Spinal cord (tissue), 10 donors: ENCODE results near the gene DYNC1H1. TPM values are rescaled to one million over a fixed set of nuclear protein-coding genes. Genes with fewer than 3 reads are reported as not detected.

Source experiments
- DNase-seq, 6 donors: peaks; one replicate each; pipeline versions ENCODE4 v3.0.0 to v3.0.0-alpha.2; 2013 to 2015; ENCODE audit warnings: low spot score in 6 of 6, low read depth in 4 of 6
- H3K27ac ChIP-seq: one replicate; pipeline ENCODE4 v1.5.1; 2013; ENCODE audit warnings: low read depth, low read length, control low read depth
- H3K27me3 ChIP-seq: one replicate; pipeline ENCODE4 v1.6.1; 2013; ENCODE audit warnings: low read length; ENCODE audit not compliant: control insufficient read depth, insufficient read depth
- H3K36me3 ChIP-seq: one replicate; pipeline ENCODE4 v1.6.1; 2013; ENCODE audit warnings: low read length; ENCODE audit not compliant: control insufficient read depth, insufficient read depth
- H3K4me1 ChIP-seq: one replicate; pipeline ENCODE4 v1.6.1; 2013; ENCODE audit warnings: low read length; ENCODE audit not compliant: control insufficient read depth, insufficient read depth
- H3K4me3 ChIP-seq: one replicate; pipeline ENCODE4 v1.5.1; 2013; ENCODE audit warnings: low read depth, low read length, control low read depth
- H3K9me3 ChIP-seq: one replicate; pipeline ENCODE4 v1.6.1; 2013; ENCODE audit warnings: low read length; ENCODE audit not compliant: control insufficient read depth, insufficient read depth
- WGBS: methylation state at CpG from one replicate; pipeline ENCODE4 v1.1.5; 2013; ENCODE audit warnings: missing lambda C conversion rate; ENCODE audit not compliant: insufficient coverage; 5-methylcytosine and 5-hydroxymethylcytosine counted together
- polyA plus RNA-seq, 2 donors: library from polyadenylated mRNA; unstranded; fragments of 120-200 nt; gene quantifications; one replicate each; pipeline ENCODE4 v1.2.1, GENCODE V29; 2013; ENCODE audit not compliant: insufficient read length in 2 of 2
- total RNA-seq, 2 donors: library from RNA; depleted of rRNA in 1 of 2; stranded (reverse); fragments of 120-200 nt in 1 of 2; fragments of >200 nt in 1 of 2; gene quantifications; one replicate each; pipeline versions ENCODE4 v1.2.3 to v1.2.4, GENCODE V29; 2013 to 2014
- donor health status: healthy.

The DYNC1H1 gene
- total and polyA plus RNA-seq, 4 donors = 534 to 818 (median 636) TPM

- peak in 3 of 6 donors; percentile 11 to 73 (median 65) for DNase-seq
- H3K9me3 ChIP-seq = no peaks in the 10 kb centered on the region
- H3K27ac ChIP-seq = peak overlapping the region; percentile 99
- 16% methylated on average over 33 of the region's 39 CpGs for WGBS
- peaks cover 17% of the 10 kb centered on the region for H3K36me3 ChIP-seq
- peaks cover 25% of the 10 kb centered on the region for H3K4me1 ChIP-seq
- no peaks in the 10 kb centered on the region for H3K27me3 ChIP-seq
- peak overlapping the region; percentile 59 for H3K4me3 ChIP-seq
Observed at GRCh38 chr14:102088012-102088792, 123.8 kb downstream of the DYNC1H1 start.

GRCh38 chr14:102089621-102090343 lies 125.4 kb downstream of the DYNC1H1 start:
- Histone ChIP-seq H3K4me1 (peaks cover 21% of the 10 kb centered on the region), H3K36me3 (peaks cover 9% of the 10 kb centered on the region), H3K4me3 (no peak overlapping the region), H3K27ac (no peak overlapping the region), H3K27me3 (no peaks in the 10 kb centered on the region), H3K9me3 (no peaks in the 10 kb centered on the region)
- WGBS = 91% methylated on average over 11 of the region's 11 CpGs
- no peak for DNase-seq

GRCh38 chr14:102090713-102091112 lies 126.3 kb downstream of the DYNC1H1 start:
- no peak for DNase-seq
- H3K4me3 ChIP-seq = no peak overlapping the region
- peaks cover 24% of the 10 kb centered on the region for H3K4me1 ChIP-seq
- H3K36me3 ChIP-seq = peaks cover under 1% of the 10 kb centered on the region
- H3K9me3 ChIP-seq = no peaks in the 10 kb centered on the region
- WGBS = 100% methylated on average over 3 of the region's 3 CpGs
- no peak overlapping the region for H3K27ac ChIP-seq
- H3K27me3 ChIP-seq = no peaks in the 10 kb centered on the region

DNA sequence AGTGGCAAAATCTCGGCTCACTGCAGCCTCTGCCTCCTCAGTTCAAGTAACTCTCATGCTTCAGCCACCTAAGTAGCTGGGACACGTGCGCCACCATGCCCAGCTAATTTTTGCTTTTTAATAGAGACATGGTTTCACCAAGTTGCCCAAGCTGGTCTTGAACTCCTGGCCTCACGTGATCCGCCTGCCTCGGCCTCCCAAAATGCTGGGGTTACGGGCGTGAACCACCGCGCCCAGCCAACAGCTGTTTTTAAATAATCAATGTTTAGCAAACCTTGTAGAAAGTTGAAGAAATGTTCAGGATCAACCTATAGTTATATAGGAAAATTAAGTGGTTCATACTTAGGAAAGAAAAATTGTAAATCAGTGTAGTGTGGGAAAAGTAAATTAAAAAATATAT lies 128.4 kb downstream of the DYNC1H1 start:
- H3K4me3 ChIP-seq = no peak overlapping the region
- DNase-seq = no peak
- no peaks in the 10 kb centered on the region for H3K9me3 ChIP-seq
- 83% methylated on average over 6 of the region's 10 CpGs for WGBS
- H3K27ac ChIP-seq = no peak overlapping the region
- H3K36me3 ChIP-seq = no peaks in the 10 kb centered on the region
- H3K27me3 ChIP-seq = no peaks in the 10 kb centered on the region
- peaks cover 39% of the 10 kb centered on the region for H3K4me1 ChIP-seq

GRCh38 chr14:102094101-102094500 lies 129.7 kb downstream of the DYNC1H1 start:
- Histone ChIP-seq H3K27me3 (no peaks in the 10 kb centered on the region), H3K4me1 (peaks cover 26% of the 10 kb centered on the region), H3K9me3 (no peaks in the 10 kb centered on the region), H3K27ac (no peak overlapping the region), H3K4me3 (no peak overlapping the region), H3K36me3 (no peaks in the 10 kb centered on the region)
- no peak for DNase-seq
- 32% methylated on average over 6 of the region's 7 CpGs for WGBS

DNA sequence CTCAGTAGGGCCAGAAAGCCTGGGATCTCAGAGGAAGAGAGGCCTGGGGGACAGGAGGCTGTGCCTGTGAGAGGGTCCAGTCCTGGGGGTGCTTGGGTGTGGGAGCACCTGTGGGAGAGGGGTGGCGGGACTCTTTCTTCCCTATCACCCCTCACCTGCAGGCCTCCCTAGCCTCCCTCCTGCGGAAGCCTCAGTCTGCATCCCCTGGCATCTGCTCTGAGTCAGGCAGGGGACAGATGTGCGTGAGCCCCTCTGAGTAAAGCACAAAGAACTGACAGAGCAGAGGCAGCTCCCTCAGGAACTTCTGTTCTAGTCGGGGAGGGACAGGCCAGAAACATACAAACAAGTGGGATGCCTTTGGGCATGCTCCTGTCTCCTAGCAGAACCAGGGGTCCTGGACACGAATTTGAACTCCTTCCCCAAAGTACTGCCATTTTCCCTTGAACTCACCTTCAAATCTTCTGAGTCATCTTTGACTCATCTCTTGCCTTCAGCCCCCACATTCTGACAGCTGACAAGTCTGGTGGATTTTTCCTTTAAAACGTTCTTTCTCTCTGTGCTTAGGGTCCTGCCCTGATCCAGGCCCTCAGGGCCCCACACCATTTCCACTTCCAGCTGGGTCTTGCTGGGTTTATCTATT lies 131.0 kb downstream of the DYNC1H1 start:
- H3K27me3 ChIP-seq = no peaks in the 10 kb centered on the region
- H3K4me3 ChIP-seq = no peak overlapping the region
- peaks cover 26% of the 10 kb centered on the region for H3K4me1 ChIP-seq
- no peaks in the 10 kb centered on the region for H3K9me3 ChIP-seq
- no peak for DNase-seq
- no peak overlapping the region for H3K27ac ChIP-seq
- WGBS = 53% methylated on average over 5 of the region's 6 CpGs
- H3K36me3 ChIP-seq = no peaks in the 10 kb centered on the region

DNA sequence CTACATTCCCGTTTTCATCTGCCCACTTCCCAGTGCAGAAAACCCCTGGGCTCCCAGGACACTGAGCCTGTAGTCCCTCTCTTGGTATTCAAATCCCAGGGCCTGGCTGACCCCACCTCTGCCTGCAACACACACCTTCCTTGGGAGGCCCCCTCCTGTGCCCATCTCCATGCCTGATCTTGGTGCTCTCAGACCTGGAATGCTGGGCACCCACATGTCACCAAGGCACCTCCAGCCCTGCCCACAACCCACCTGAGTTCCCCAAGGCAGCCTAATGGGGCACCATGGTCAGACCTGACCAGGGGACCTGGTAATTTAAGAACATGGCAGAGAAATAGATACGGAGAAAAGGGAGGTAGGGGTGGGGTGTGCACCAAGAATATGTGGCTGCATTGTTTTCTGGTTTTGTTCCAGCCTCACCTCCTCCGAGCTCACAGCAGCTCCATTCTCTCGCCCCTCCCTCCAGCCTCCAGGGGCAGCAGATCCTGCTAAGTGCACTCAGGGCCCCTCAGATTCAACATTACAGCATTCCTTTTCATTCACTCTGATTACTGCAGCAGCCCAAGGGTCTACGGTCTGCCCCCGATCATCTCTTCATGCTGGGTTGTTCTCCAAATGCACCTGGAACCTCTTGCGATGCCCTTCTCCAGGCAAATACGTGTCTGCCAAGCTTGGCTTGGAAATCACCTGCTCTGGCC lies 131.6 kb downstream of the DYNC1H1 start:
- Histone ChIP-seq H3K27me3 (no peaks in the 10 kb centered on the region), H3K4me1 (peaks cover 26% of the 10 kb centered on the region), H3K4me3 (no peak overlapping the region), H3K27ac (peak overlapping the region; percentile 6), H3K36me3 (no peaks in the 10 kb centered on the region), H3K9me3 (no peaks in the 10 kb centered on the region)
- 24% methylated on average over 7 of the region's 8 CpGs for WGBS
- DNase-seq = no peak

DNA sequence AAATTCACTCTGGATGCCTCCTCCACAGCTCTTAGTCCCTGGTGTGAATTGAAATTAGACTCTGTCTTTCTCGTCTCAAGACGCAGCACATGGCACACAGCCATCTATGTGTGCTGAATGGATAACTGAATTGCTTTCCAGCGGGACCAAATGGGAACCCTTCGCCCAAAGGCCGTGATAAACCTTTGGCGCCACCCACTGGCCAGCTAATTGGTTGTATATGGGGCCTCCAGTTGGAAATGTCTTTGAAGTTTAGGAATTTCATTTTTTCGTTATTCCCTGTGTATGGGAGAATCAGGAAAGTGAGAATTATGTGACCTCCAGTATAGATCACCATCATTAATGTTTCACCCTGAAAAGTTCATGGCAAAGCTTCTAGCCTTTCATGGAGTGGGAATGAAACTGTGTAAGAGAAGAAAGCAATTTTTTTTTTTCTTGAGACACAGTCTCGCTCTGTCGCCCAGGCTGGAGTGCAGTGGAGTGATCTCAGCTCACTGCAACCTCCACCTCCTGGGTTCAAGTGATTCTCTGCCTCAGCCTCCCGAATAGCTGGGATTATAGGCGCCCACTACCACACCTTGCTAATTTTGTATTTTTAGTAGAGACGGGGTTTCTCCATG lies 132.3 kb downstream of the DYNC1H1 start:
- Histone ChIP-seq H3K4me1 (peaks cover 26% of the 10 kb centered on the region), H3K9me3 (no peaks in the 10 kb centered on the region), H3K27me3 (no peaks in the 10 kb centered on the region), H3K27ac (peak overlapping the region; percentile 6), H3K4me3 (no peak overlapping the region), H3K36me3 (no peaks in the 10 kb centered on the region)
- 0% methylated on average over 5 of the region's 12 CpGs for WGBS
- DNase-seq = peak; percentile 79 to 96 (median 85)
